ENCODE results near the gene CNIH1.
A peak's percentile ranks its signal among the peaks of the same experiment; 100 is the strongest.
"Not testable (repeated sequence)": the region's sequence is repeated elsewhere in the genome, so short reads cannot be mapped to it uniquely, and the experiment has no call there.

CNIH1 gene

DNA sequence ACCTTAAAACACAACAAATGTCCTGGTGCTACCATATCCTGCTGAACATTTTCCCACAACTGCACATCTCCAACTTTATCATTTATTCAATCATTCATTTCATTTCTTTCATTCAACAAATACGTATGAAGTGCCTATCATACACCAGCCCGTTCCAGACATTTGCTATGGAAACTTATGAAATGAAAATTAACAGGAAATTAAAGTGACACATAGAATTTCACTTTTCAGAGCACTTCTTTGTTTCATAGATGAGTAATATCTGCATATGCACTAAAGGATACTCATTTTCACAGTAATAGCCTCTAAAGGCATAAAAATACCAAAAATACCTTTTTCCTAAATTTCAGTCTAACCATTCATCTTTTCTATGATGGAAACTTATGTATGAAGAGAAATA is 12.6 kb downstream of the CNIH1 start:
- no peak for DNase-seq (ENCODE audit: low read depth, low spot score)

DNA sequence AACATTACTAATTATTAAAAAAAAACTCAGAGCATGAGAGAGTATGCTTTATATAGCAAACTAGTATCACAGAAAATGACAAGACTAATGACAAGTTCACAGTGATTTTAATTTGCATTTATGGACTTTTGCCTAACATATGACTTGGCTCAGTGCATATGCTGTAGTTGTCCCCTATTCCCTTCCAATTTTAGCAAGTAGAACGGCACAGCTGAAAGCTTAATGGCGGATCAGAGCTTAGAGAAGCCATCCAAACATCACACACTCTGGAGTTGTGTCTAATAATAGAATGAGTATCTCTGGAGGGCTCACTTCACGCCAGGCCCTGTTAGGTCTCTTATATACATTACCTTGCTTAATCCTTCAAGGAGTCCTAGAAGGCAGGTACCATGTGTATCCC is 13.3 kb downstream of the CNIH1 start:
- DNase-seq (ENCODE audit: low read depth, low spot score) = no peak

- no peak for DNase-seq (ENCODE audit: low read depth, low spot score)
These were observed 15.5 kb downstream of the CNIH1 start for GRCh38 chr14:54425537-54426274.

DNA sequence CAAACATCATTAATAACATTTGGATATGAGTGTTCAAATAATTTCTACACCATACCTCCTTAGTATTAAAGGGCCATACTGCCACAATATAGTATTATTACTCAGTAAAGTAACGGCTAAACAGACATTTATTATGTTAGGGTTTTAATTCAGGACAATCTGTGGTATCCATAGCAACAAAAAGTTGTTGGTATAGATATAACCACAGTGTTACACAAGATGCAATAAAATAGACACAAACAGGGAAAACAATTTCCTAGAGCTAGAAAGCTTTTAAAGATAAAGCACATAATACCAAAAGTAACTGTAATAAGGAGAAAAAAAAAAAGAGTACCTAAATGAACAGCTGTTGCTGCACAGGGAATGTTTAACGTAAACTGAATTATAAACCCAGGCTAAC is 16.1 kb downstream of the CNIH1 start:
- DNase-seq (ENCODE audit: low read depth, low spot score) = no peak

DNA sequence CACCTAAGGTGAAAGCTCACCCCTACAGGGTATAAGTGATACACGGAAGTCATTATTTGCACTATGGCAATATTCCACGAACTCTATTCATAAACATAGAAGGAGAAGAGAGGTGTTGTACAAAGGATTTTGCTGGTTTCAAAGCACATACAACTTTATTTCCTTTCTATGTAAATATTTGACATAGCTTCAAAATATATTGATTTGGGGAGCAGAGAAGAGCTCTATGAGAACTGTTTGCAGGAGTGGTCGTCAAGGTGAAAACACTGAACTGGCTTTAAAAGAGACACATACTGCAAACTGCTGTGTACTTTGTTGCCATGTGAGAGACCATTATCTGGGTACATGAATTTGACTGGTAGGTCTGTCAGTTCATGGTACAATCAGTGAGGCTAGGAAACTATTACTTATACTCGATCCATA is 16.7 kb downstream of the CNIH1 start:
- no peak for DNase-seq (ENCODE audit: low read depth, low spot score)

- no peak for DNase-seq (ENCODE audit: low read depth, low spot score)
These were observed 17.2 kb downstream of the CNIH1 start for GRCh38 chr14:54423991-54424390.

- no peak for DNase-seq (ENCODE audit: low read depth, low spot score)
These were observed 20.6 kb downstream of the CNIH1 start for GRCh38 chr14:54420478-54421142.

- no peak for DNase-seq (ENCODE audit: low read depth, low spot score)
These were observed 29.8 kb downstream of the CNIH1 start for GRCh38 chr14:54411371-54411770.

- DNase-seq (ENCODE audit: low read depth, low spot score) = no peak
These were observed 31.0 kb downstream of the CNIH1 start for GRCh38 chr14:54410215-54410614.

DNA sequence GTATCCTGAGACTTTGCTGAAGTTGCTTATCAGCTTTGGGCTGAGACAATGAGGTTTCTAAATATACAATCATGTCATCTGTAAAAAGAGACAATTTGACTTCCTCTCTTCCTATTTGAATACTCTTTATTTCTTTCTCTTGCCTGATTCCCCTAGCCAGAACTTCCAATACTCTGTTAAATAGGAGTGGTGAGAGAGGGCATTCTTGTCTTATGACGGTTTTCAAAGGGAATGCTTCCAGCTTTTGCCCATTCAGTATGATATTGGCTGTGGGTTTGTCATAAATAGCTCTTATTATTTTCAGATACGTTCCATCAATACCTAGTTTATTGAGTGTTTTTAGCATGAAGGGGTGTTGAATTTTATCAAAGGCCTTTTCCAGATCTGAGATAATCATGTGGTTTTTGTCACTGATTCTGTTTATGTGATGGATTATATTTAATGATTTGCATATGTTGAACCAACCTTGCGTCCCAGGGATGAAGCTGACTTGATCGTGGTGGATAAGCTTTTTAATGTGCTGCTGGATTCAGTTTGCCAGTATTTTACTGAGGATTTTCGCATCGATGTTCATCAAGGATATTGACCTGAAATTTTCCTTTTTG is 37.7 kb downstream of the CNIH1 start:
- DNase-seq (ENCODE audit: low read depth, low spot score) = not testable (repeated sequence)

GRCh38 chr14:54399560-54399959 is 41.6 kb downstream of the CNIH1 start:
- DNase-seq (ENCODE audit: low read depth, low spot score) = no peak

GRCh38 chr14:54396493-54397335 is 44.5 kb downstream of the CNIH1 start, which contains the start of gene CDKN3:
Gene CDKN3, plus strand, starts transcription at chr14:54397007. Its CDS starts 62 bp downstream, at chr14:54397069.
- DNase-seq (ENCODE audit: low read depth, low spot score) = peak; percentile 94

- no peak for DNase-seq (ENCODE audit: low read depth, low spot score)
These were observed 45.0 kb downstream of the CNIH1 start for GRCh38 chr14:54396183-54396492.

GRCh38 chr14:54395716-54396115 is 45.5 kb downstream of the CNIH1 start:
- no peak for DNase-seq (ENCODE audit: low read depth, low spot score)

GRCh38 chr14:54395284-54395683 is 45.9 kb downstream of the CNIH1 start:
- no peak for DNase-seq (ENCODE audit: low read depth, low spot score)

- no peak for DNase-seq (ENCODE audit: low read depth, low spot score)
These were observed 46.6 kb downstream of the CNIH1 start for GRCh38 chr14:54394596-54394995.

DNA sequence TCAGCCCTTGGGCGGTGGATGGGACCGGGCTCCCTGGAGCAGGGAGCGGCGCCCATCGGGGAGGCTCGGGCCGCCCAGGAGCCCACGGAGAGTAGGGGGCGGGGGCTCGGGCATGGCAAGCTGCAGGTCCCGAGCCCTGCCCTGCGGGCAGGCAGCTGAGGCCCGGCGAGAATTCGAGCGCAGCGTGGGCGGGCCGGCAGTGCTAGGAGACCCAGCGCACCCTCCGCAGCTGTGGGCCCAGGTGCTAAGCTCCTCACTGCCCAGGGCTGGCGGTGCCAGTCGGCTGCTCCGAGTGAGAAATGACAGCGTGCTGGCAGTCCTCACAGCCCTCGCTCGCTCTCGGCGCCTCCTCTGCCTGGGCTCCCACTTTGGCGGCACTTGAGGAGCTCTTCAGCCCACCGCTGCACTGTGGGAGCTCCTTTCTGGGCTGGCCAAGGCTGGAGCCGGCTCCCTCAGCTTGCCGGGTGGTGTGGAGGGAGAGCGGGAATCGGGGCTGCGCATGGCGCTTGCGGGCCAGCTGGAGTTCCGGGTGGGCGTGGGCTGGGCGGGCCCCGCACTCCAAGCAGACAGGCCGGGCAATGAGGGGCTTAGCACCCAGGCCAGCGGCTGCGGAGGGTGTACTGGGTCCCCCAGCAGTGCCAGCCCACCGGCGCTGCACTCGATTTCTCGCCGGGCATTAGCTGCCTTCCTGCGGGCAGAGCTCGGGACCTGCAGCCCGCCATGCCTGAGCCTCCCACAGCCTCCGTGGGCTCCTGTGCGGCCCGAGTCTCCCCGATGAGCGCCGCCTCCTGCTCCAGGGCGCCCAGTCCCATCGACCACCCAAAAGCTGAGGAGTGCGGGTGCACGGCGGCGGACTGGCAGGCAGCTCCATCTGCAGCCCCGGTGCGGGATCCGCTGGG is 47.9 kb downstream of the CNIH1 start:
- not testable (repeated sequence) for DNase-seq (ENCODE audit: low read depth, low spot score)

GRCh38 chr14:54392131-54392859 is 48.9 kb downstream of the CNIH1 start:
- DNase-seq (ENCODE audit: low read depth, low spot score) = no peak

DNA sequence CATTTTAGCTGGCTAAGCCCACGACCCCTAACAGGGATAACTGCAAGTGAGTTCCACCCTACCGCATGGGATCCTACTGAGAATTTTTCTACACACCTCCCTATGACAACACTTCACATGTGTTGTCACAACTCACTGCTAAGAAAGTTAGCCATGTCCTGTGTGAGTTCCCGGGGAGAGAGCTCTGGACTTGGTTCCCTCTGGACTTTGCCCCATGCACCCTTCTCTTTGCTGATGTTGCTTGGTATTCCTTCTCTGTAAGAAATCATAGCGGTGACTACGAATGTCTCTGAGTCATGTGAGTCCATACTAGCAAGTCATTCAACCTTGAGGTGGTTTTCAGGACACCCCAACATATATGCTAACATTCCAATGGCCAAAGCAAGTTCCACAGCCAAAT is 53.8 kb downstream of the CNIH1 start:
- no peak for DNase-seq (ENCODE audit: low read depth, low spot score)

- DNase-seq (ENCODE audit: low read depth, low spot score) = no peak
These were observed 55.6 kb downstream of the CNIH1 start for GRCh38 chr14:54385556-54385955.

All from activated naive CD8-positive, alpha-beta T cell treated with anti-CD3 and anti-CD28 coated beads, Interleukin-2, amount 50 U/mL, for 16 hours (primary cell).